Calu3 (cell line): ENCODE data around the gene PAPLN. TPM values are rescaled to one million over a fixed set of nuclear protein-coding genes. Genes with fewer than 3 reads are reported as not detected.
A peak's percentile ranks its signal among the peaks of the same experiment; 100 is the strongest.

Source experiments
- BruUV-seq: library from RNA; stranded (reverse); fragments of 400-500 nt; replicated peaks from 2 replicates; lab custom pipeline; 2021; lab: Mats Ljungman, UMichigan
- CTCF ChIA-PET: fragments of 300-600 bp; sonication (Branson Sonifier 250); formaldehyde crosslinking; loops from one replicate; lab custom pipeline; 2022; ENCODE audit warnings: antibody characterized with exemption; lab: Charles Lee
- DNase-seq: peaks from one replicate; pipeline ENCODE4 v3.0.0; 2022
- H3K27ac Mint-ChIP-seq: one replicate; pipeline ENCODE4 v1.8.0; 2022; ENCODE audit warnings: mixed read lengths; ENCODE audit not compliant: unreplicated experiment
- H3K27me3 Mint-ChIP-seq: one replicate; pipeline ENCODE4 v1.8.0; 2022; ENCODE audit warnings: mixed read lengths; ENCODE audit not compliant: unreplicated experiment
- H3K36me3 Mint-ChIP-seq: one replicate; pipeline ENCODE4 v1.8.0; 2022; ENCODE audit warnings: mild to moderate bottlenecking, moderate library complexity, mixed read lengths; ENCODE audit not compliant: insufficient read depth, unreplicated experiment
- H3K4me1 Mint-ChIP-seq: one replicate; pipeline ENCODE4 v1.8.0; 2022; ENCODE audit warnings: mild to moderate bottlenecking, low read depth, mixed read lengths; ENCODE audit not compliant: unreplicated experiment
- H3K4me3 Mint-ChIP-seq: one replicate; pipeline ENCODE4 v1.8.0; 2022; ENCODE audit warnings: mild to moderate bottlenecking, low read depth, moderate library complexity, mixed read lengths; ENCODE audit not compliant: unreplicated experiment
- H3K9me3 Mint-ChIP-seq: one replicate; pipeline ENCODE4 v1.8.0; 2022; ENCODE audit warnings: low read depth, mixed read lengths; ENCODE audit not compliant: unreplicated experiment
- CTCF ChIP-seq: fragments of 200-600 bp; IDR thresholded peaks from one replicate; pipeline ENCODE4 v1.8.0; 2022; ENCODE audit warnings: antibody characterized with exemption; ENCODE audit not compliant: unreplicated experiment
- intact Hi-C: fragments of 100-400 bp; cut with micrococcal nuclease; formaldehyde crosslinking; loops from one replicate; pipeline ENCODE4 v1.10.0; 2022; ENCODE audit not compliant: unreplicated experiment
- total RNA-seq: library from RNA; stranded (reverse); gene quantifications from 2 replicates; pipeline ENCODE4 v1.2.3, GENCODE V29; 2022

PAPLN gene
- total RNA-seq, 1 experiment from 2014 or later: 0.17 TPM

GRCh38 chr14:73289729-73290128 is 52.4 kb downstream of the PAPLN start:
- no peaks in the 10 kb centered on the region for H3K9me3 Mint-ChIP-seq
- no peak for DNase-seq
- no peaks in the 10 kb centered on the region for H3K27me3 Mint-ChIP-seq
- H3K4me3 Mint-ChIP-seq: no peak overlapping the region
- peaks cover 11% of the 10 kb centered on the region for H3K4me1 Mint-ChIP-seq
- CTCF ChIA-PET: no interaction called here
- BruUV-seq: no TSS peak
- no peak overlapping the region for H3K27ac Mint-ChIP-seq
- no peak for TF ChIP-seq CTCF
- H3K36me3 Mint-ChIP-seq: peaks cover 13% of the 10 kb centered on the region
- intact Hi-C loops: no loop called here

GRCh38 chr14:73290279-73290678 is 53.0 kb downstream of the PAPLN start:
- TF ChIP-seq CTCF: no peak
- DNase-seq: no peak
- Mint-ChIP-seq H3K4me1 (peaks cover 11% of the 10 kb centered on the region), H3K4me3 (no peak overlapping the region), H3K36me3 (peaks cover 13% of the 10 kb centered on the region), H3K27ac (no peak overlapping the region), H3K9me3 (no peaks in the 10 kb centered on the region), H3K27me3 (no peaks in the 10 kb centered on the region)
- BruUV-seq: no TSS peak
- intact Hi-C loops: no loop called here
- CTCF ChIA-PET: no interaction called here

- H3K27ac Mint-ChIP-seq: no peak overlapping the region
- no peak for DNase-seq
- no peaks in the 10 kb centered on the region for H3K9me3 Mint-ChIP-seq
- H3K27me3 Mint-ChIP-seq: no peaks in the 10 kb centered on the region
- TF ChIP-seq CTCF: no peak
- no peak overlapping the region for H3K4me3 Mint-ChIP-seq
- peaks cover 19% of the 10 kb centered on the region for H3K4me1 Mint-ChIP-seq
- BruUV-seq: no TSS peak
- peaks cover 24% of the 10 kb centered on the region for H3K36me3 Mint-ChIP-seq
- CTCF ChIA-PET: interaction anchor here (1.3 to 2.5 kb wide), 6 partner anchors 12 to 177 kb away, joined by 4 to 47 read pairs (median 6); partner anchors contain the start of gene NUMB
- intact Hi-C loops: loop anchor here (2.0 kb wide), 1 partner anchor 339 kb away; no protein-coding TSS in a partner anchor
These were observed 56.8 kb downstream of the PAPLN start for GRCh38 chr14:73293782-73294781.

- peaks cover 24% of the 10 kb centered on the region for H3K36me3 Mint-ChIP-seq
- DNase-seq: peak; percentile 19
- CTCF ChIA-PET: interaction anchor here (0.6 to 2.5 kb wide), 15 partner anchors 9 to 269 kb away, joined by 3 to 47 read pairs (median 4); partner anchors contain the start of genes NUMB, RIOX1 and ZFYVE1
- H3K4me3 Mint-ChIP-seq: no peak overlapping the region
- H3K27me3 Mint-ChIP-seq: no peaks in the 10 kb centered on the region
- peaks cover 19% of the 10 kb centered on the region for H3K4me1 Mint-ChIP-seq
- TF ChIP-seq CTCF: peak; percentile 47
- no peak overlapping the region for H3K27ac Mint-ChIP-seq
- BruUV-seq: no TSS peak
- H3K9me3 Mint-ChIP-seq: no peaks in the 10 kb centered on the region
- intact Hi-C loops: loop anchor here (1.0 to 2.0 kb wide), 2 partner anchors 163 to 338 kb away; partner anchors contain the start of gene NUMB
These were observed 58.0 kb downstream of the PAPLN start for GRCh38 chr14:73295198-73295796.
